Stimulated activated CD8-positive, alpha-beta memory T cell treated with anti-CD3 and anti-CD28 coated beads, Interleukin-2, amount 100 ng/mL, for 48 hours (primary cell): ENCODE results near the gene ZNF549.

ENCODE experiments used
- DNase-seq, 2 donors: peaks; one replicate each; pipeline ENCODE4 v3.0.0-alpha.2; 2020; ENCODE audit warnings: low read depth in 2 of 2

The ZNF549 gene

DNA sequence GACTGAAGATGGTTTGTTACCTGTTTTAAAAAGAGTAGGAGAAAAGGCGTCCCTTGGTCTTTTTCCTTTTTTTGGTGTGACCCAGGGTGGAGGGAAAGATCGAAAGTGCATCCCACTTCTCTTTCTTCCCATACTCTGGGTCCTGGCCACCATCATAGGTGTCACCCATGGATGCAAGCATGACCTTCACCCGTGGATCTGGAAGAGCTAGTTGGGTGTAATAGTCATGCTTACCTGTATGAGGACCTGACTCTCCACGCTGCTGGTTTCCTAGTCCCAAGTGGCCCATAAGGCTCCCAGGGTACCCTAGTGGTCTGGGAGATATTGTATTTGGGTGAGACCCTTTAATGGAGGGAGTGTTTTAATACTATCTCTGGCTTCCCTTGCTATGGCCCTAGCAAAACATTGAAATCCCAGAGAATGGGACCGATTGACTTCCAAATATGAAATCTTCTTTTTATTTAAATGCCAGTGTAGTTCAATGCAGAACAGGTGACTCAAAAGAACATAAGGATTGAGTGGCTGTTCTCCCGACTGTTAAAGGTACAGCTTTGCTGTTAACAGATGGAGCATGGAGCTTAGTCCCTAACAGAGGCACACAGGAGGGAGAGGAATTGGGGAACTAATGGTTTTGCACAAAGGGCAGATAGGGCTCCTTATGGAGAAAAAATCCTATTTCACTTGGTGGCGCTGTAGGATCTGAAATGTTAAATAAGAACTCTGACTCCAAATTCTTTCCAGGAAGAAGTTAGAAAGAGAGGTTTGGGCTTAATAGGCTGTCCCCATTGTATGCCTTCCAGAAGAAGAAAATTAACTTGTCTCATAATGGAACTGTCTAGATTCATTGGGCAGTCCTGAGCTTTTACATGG lies 39.5 kb downstream of the ZNF549 start:
- no peak for DNase-seq

DNA sequence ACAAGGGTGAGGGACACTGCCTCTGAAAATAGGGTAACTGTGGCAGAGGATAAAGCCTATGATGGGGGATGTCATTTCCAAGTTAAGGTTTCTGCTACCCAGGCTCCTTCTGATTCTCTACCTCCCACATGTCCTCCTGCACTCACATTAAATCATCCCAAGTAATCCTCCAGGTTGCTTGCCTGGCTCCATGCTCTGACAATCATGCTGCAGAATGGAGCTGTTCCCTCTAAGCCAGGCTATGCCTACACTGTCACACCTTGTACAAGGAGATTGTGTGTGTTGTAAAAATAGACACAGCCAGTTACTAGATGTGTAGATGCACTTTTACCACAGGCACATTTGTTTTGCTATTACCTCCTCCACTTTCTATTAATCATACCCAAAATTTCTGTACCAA lies 43.6 kb downstream of the ZNF549 start:
- DNase-seq: no peak

- DNase-seq: no peak
These were observed 45.3 kb downstream of the ZNF549 start for GRCh38 chr19:57572415-57572947.

- DNase-seq: no peak
These were observed 49.5 kb downstream of the ZNF549 start for GRCh38 chr19:57576661-57577060.

DNA sequence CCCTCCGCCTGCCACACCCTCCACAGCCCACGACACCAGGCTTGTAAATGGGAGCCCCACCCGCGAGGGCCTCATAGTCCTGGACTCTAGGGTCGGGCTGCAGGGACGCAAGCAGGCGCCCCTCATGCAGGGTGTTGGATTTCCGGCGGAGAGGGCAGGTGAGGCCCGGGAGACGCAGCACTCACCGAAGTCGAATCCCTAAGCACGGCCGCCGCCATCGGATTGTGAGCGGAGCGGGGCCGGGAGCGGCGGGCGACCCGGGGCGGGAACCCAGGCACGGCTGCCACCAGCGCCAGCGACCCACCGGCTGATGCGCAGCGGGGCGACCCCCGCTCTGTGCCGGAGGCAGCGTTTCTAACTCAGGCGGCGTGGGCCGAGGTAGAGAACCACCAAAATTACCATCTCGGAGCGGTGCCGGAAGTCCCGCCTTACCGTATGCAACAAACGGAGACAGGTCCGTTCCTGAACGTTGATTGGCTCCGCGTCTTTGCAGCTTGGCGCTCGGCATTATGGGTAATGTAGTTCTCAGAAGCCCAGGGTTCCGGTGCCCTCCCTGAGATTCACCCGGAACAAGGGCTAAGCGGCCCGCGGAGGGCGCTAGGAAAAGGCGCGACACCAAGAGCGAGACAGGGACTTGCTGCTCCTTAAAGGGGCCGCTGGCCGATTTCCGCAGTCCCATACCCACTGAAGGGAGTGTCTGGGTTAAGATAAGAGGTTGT lies 51.5 kb downstream of the ZNF549 start, which contains the start of gene ZNF416:
ZNF416 (minus strand) TSS at position 425 of the 719 bp plus-strand sequence; CDS start at position 218, 207 bp downstream.
- peak; percentile 77 to 84 for DNase-seq

DNA sequence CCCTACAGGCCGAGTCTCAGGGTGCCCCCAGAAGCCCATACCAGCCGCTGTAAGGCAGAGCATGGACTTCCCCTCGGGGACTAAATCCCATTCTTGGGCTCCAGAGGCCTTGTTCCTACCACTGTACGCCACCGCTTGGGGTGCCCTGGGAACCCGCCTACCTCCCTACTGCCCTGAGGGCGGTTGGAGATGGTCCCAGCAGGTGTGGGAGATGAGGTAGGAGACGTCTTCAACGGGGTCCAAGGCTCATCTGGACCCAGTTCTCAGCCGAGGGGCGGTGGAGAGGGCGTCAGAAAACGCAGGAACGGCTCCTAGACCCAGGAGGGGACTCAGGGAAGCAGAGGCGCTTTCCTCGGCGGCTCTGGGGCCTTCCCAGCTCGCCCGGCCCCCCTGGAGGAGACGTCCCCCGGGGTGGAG lies 56.0 kb downstream of the ZNF549 start:
- DNase-seq: no peak

DNA sequence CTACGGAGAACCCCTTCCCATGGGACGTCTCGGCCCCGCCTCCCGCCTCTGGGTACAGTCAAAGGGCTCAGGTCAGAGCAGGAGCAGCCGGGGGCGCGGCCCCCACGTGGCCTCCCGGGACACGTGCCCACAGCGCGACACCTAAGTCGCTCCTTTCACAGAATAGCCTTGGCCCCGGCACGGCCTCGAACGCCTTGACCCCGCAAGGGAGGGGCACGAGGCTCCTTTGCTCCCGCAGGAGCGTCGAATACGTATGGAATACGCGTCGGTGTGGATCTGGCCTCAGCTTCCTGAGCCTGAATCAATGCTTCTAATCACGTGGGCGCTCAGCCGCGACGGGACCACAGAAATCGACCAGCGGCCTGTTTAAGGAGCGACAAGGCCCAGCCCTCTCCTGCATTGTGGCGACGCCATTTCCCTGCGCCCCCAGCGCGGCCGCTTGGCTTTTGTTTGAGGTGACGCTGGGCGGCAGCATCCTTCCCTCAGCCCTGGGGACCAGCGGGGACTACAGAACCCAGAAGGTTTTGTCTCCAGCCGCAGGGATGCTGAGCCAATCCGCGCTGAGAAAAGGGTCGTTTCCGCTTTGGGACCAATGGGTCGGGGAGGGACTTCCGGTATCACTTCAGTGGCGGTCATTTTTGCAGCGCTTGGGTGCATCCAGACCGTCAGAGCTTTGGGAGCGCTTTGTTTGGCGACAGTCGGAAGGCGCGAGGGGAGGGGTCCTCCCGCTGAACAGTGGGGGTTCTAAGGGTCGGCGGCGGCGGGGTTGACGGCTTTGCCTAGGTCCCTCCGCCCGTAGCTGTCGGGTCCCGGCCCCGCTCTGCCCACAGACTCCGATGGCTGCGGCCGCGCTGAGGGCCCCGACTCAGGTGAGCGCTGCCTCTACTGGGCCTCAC lies 56.6 kb downstream of the ZNF549 start, which contains the start of gene ZIK1:
ZIK1 (plus strand) TSS at position 625 of the 896 bp plus-strand sequence; CDS start at position 837, 212 bp downstream.
- DNase-seq: peak; percentile 59 to 74

- no peak for DNase-seq
These were observed 60.4 kb downstream of the ZNF549 start for GRCh38 chr19:57587529-57587928.

- DNase-seq: no peak
These were observed 72.2 kb downstream of the ZNF549 start for GRCh38 chr19:57599377-57599760.

GRCh38 chr19:57599761-57600383 lies 72.7 kb downstream of the ZNF549 start, which contains the start of gene ZNF530:
Gene ZNF530, plus strand, starts transcription at chr19:57599885. Its CDS starts 4,461 bp downstream, at chr19:57604346.
- peak; percentile 79 to 84 for DNase-seq

GRCh38 chr19:57606931-57607330 lies 79.8 kb downstream of the ZNF549 start:
- DNase-seq: no peak
